K562 (cell line): ENCODE measurements around the gene PATL2. TPM values are rescaled to one million over a fixed set of nuclear protein-coding genes. Genes with fewer than 3 reads are reported as not detected.

Experiments used
- ATAC-seq: fragments of 200-7000 bp; cut with Tn5 transposase; 3 replicates; pipeline ENCODE4 v1.9.1; 2020; ENCODE audit warnings: moderate library complexity
- BruUV-seq: library from RNA; stranded (reverse); fragments of 400-500 nt; replicated peaks from 2 replicates; lab custom pipeline; 2021; lab: Mats Ljungman, UMichigan
- CTCF ChIA-PET: fragments of 300-600 bp; formaldehyde crosslinking; extraction: SDS; loops from one replicate; lab custom pipeline; 2021; ENCODE audit warnings: low intra/inter-chr PET ratio; lab: Yijun Ruan, JAX
- POLR2A ChIA-PET: fragments of 300-600, 350-650 bp; sonication (Branson Sonifier 250); formaldehyde crosslinking; extraction: SDS; loops from one replicate; lab custom pipeline; 2021; ENCODE audit warnings: antibody characterized with exemption, inconsistent platforms; lab: Yijun Ruan, JAX
- DNase-seq, 4 experiments: peaks; one replicate each; pipeline versions ENCODE4 v3.0.0 to v3.0.0-alpha.2; 2011 to 2018; ENCODE audit warnings: low spot score in 3 of 4, mixed read lengths in 3 of 4; ENCODE audit errors: extremely low read depth in 1 of 4
- FAIRE-seq: peaks from 2 replicates; lab custom pipeline; 2011; peaks lifted over from hg19 to GRCh38; lab: Jason Lieb, UNC
- H2AFZ ChIP-seq: 2 replicates; pipeline ENCODE4 v1.6.0; 2011; ENCODE audit warnings: low read depth, low read length, control low read depth, inconsistent platforms
- H3K27ac ChIP-seq: fragments of 200-600 bp; 3 replicates; pipeline ENCODE4 v1.8.0; 2011; ENCODE audit warnings: low read depth, mild to moderate bottlenecking, control low read depth, inconsistent platforms, low read length, moderate library complexity, mixed read lengths; ENCODE audit errors: extremely low read depth
- H3K27me3 ChIP-seq, 2 experiments: fragments of 300-600 bp in 1 of 2; 2 replicates in 1 of 2; 3 replicates in 1 of 2; pipeline versions ENCODE4 v1.6.0 to v1.8.0; 2011; ENCODE audit warnings: inconsistent platforms in 2 of 2, low read length in 2 of 2, mild to moderate bottlenecking in 1 of 2, mixed read lengths in 1 of 2, moderate library complexity in 1 of 2; ENCODE audit not compliant: control insufficient read depth in 2 of 2, insufficient read depth in 2 of 2
- H3K36me3 ChIP-seq: fragments of 300-600 bp; 3 replicates; pipeline ENCODE4 v1.8.0; 2011; ENCODE audit warnings: mild to moderate bottlenecking, low read length, inconsistent platforms; ENCODE audit not compliant: control insufficient read depth, insufficient read depth
- H3K4me1 ChIP-seq, 2 experiments: fragments of 200-600 bp in 1 of 2; replicated peaks in 1 of 2; 2 replicates in 1 of 2; 3 replicates in 1 of 2; pipeline versions ENCODE4 v1.5.1 to v1.8.0; 2011; ENCODE audit warnings: inconsistent platforms in 2 of 2, low read length in 2 of 2, mild to moderate bottlenecking in 1 of 2, mixed read lengths in 1 of 2, moderate library complexity in 1 of 2; ENCODE audit not compliant: control insufficient read depth in 2 of 2, insufficient read depth in 2 of 2
- H3K4me2 ChIP-seq: 2 replicates; pipeline ENCODE4 v1.6.1; 2011; ENCODE audit warnings: low read length, control low read depth, inconsistent platforms, mixed read lengths; ENCODE audit not compliant: insufficient read depth
- H3K4me3 ChIP-seq: fragments of 200-600 bp; sonication (generic), shearing (Covaris generic); 2 replicates; pipeline ENCODE4 v1.5.1; 2016; ENCODE audit warnings: control low read depth, inconsistent platforms
- H3K79me2 ChIP-seq: fragments of 200-600 bp; 3 replicates; pipeline ENCODE4 v1.8.0; 2011; ENCODE audit warnings: low read length, inconsistent platforms; ENCODE audit not compliant: control insufficient read depth, insufficient read depth
- H3K9ac ChIP-seq, 2 experiments: 2 replicates each; pipeline versions ENCODE4 v1.6.0 to v1.6.1; 2011; ENCODE audit warnings: low read depth in 2 of 2, low read length in 2 of 2, control low read depth in 1 of 2, inconsistent platforms in 1 of 2, mild to moderate bottlenecking in 1 of 2, mixed read lengths in 1 of 2; ENCODE audit not compliant: insufficient read depth in 1 of 2
- H3K9me1 ChIP-seq: one replicate; pipeline ENCODE4 v1.6.0; 2011; ENCODE audit warnings: inconsistent platforms, mild to moderate bottlenecking, low read length, moderate library complexity; ENCODE audit not compliant: control insufficient read depth, insufficient read depth
- H3K9me3 ChIP-seq: replicated peaks from 2 replicates; pipeline ENCODE4 v1.5.1; 2011; ENCODE audit warnings: low read depth, low read length, inconsistent platforms; ENCODE audit not compliant: control insufficient read depth, insufficient read depth
- H4K20me1 ChIP-seq: replicated peaks from 2 replicates; pipeline ENCODE4 v1.6.1; 2011; ENCODE audit warnings: low read length, inconsistent platforms, mixed read lengths; ENCODE audit not compliant: control insufficient read depth, insufficient read depth
- ZNF347 ChIP-seq: fragments of 450-650 bp; formaldehyde crosslinking; IDR thresholded peaks from 2 replicates; pipeline ENCODE4 v1.4.0; 2020; ENCODE audit warnings: low read depth, mild to moderate bottlenecking, moderate library complexity
- WGBS: fragments of 100-300 bp; shearing (Covaris generic); methylation state at CpG from one replicate; pipeline ENCODE4 v1.1.6; 2016; ENCODE audit warnings: low coverage, mixed read lengths; ENCODE audit not compliant: insufficient coverage; ENCODE audit errors: missing lambda C conversion rate; 5-methylcytosine and 5-hydroxymethylcytosine counted together
- in situ Hi-C: fragments of 300-500 bp; cut with MboI; formaldehyde crosslinking; loops from 4 replicates; pipeline ENCODE4 v1.15.0; 2018; ENCODE audit warnings: inconsistent platforms, mixed read lengths
- intact Hi-C: fragments of 100-400 bp; cut with micrococcal nuclease; formaldehyde crosslinking; loops from 2 replicates; pipeline ENCODE4 v1.14.2; 2022
- polyA plus RNA-seq, 8 experiments: library from polyadenylated mRNA; depleted of rRNA in 4 of 8; stranded (reverse) in 5 of 8; unstranded in 3 of 8; fragments of >200 nt; fragmentation: Nextera tagmentation in 2 of 8; fragmentation: Illumina TruSeq in 1 of 8; extraction: Ambion mirVana in 2 of 8; extraction: Trizol in 1 of 8; gene quantifications; 2 replicates each; pipeline versions ENCODE4 v1.2.1 to v1.2.3, GENCODE V29; 2011 to 2014; ENCODE audit warnings: inconsistent platforms in 1 of 8, missing spikeins in 1 of 8
- total RNA-seq, 7 experiments: library from RNA; depleted of rRNA in 6 of 7; stranded (reverse); fragments of >200 nt in 6 of 7; fragmentation: Illumina TruSeq in 2 of 7; extraction: Trizol in 2 of 7; gene quantifications; 2 replicates each; pipeline versions ENCODE4 v1.2.1 to v1.2.3, GENCODE V29; 2011 to 2021; ENCODE audit warnings: low replicate concordance in 1 of 7
- TF ChIP-seq, protein P1 (sequence below): fragments of 250-450 bp; sonication (Bioruptor Pico); IDR thresholded peaks from 2 replicates; pipeline ENCODE4 v1.4.0; 2020; ENCODE audit warnings: mild to moderate bottlenecking, moderate library complexity
- TF ChIP-seq, protein P2 (sequence below): IDR thresholded peaks from 2 replicates; pipeline ENCODE4 v1.6.1; 2016; ENCODE audit warnings: missing genetic modification characterization, missing compliant biosample characterization
- TF ChIP-seq, protein P3 (sequence below), 2 experiments: fragments of 450-650 bp; conservative IDR thresholded peaks; 2 replicates each; pipeline ENCODE4 v1.6.1; 2017; ENCODE audit warnings: mild to moderate bottlenecking in 2 of 2, moderate library complexity in 2 of 2
- TF ChIP-seq, protein P4 (sequence below): fragments of 450-650 bp; IDR thresholded peaks from 2 replicates; pipeline ENCODE4 v1.6.1; 2018; ENCODE audit not compliant: partially characterized antibody
- TF ChIP-seq, protein P5 (sequence below): conservative IDR thresholded peaks from 2 replicates; pipeline ENCODE4 v1.6.1; 2011; ENCODE audit warnings: low read depth, mild to moderate bottlenecking, low read length; ENCODE audit not compliant: control insufficient read depth

The PATL2 gene
- total and polyA plus RNA-seq, 9 of the 15 experiments (the other 6 are each of a cell fraction or from before 2014, with no cell fraction given): 0.42 to 1.1 (median 0.86) TPM

DNA sequence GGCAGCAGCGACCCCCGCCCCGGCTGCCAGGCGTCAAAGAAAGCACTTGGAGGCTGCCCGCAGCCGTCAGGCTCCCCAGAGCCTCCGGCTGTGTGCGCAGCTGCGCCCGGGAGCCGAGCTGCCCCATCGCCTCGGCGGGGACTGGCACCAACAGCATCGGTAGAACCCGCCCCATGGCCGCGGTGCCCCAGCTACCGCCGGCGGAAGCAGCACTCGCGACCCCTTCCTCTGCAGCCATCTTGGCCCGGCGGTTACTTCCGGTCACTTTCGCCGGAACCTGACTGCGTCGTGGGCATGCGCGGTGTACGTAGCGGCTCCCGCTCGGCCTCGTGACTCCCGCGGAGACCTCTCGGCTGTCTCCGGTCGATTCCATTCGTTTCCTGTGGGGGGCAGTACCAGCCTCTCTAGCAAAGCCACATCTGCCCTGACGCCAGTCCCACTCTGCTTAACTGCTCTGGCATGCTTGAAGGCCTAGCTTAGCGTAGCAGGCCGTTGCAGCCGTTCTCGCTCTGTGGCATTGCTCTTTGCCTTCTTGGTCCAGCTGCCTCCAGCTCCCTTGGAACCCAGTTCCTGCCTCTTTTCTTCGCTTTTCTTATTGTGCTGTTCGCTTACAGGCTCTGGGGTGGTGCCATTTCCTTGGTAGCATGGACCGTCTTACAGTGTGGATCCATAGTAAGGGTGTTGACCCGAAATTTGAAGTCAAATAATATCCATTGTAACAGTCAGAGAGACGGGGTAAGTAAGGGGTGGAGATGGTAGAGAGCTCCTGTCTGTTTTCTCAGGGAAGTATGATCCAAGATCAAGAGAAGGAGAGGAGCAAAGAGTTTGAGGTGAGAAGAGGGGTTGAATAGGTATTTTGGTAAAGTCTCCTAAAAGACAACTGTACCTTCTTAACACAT, 47.5 kb downstream of the PATL2 start, which contains the start of gene SPG11:
Gene SPG11, minus strand, starts transcription at position 253 of the 899 bp plus-strand sequence. Its CDS starts 15 bp downstream, at position 238.
- peaks cover 10 to 18% of the 10 kb centered on the region in 2 experiments for H3K4me1 ChIP-seq
- TF ChIP-seq, protein P1, sequence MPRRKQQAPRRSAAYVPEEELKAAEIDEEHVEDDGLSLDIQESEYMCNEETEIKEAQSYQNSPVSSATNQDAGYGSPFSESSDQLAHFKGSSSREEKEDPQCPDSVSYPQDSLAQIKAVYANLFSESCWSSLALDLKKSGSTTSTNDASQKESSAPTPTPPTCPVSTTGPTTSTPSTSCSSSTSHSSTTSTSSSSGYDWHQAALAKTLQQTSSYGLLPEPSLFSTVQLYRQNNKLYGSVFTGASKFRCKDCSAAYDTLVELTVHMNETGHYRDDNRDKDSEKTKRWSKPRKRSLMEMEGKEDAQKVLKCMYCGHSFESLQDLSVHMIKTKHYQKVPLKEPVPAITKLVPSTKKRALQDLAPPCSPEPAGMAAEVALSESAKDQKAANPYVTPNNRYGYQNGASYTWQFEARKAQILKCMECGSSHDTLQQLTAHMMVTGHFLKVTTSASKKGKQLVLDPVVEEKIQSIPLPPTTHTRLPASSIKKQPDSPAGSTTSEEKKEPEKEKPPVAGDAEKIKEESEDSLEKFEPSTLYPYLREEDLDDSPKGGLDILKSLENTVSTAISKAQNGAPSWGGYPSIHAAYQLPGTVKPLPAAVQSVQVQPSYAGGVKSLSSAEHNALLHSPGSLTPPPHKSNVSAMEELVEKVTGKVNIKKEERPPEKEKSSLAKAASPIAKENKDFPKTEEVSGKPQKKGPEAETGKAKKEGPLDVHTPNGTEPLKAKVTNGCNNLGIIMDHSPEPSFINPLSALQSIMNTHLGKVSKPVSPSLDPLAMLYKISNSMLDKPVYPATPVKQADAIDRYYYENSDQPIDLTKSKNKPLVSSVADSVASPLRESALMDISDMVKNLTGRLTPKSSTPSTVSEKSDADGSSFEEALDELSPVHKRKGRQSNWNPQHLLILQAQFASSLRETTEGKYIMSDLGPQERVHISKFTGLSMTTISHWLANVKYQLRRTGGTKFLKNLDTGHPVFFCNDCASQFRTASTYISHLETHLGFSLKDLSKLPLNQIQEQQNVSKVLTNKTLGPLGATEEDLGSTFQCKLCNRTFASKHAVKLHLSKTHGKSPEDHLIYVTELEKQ (CRISPR knock-in tag): peak; percentile 47; the same call in 1 of the 2 replicates
- TF ChIP-seq, protein P2, sequence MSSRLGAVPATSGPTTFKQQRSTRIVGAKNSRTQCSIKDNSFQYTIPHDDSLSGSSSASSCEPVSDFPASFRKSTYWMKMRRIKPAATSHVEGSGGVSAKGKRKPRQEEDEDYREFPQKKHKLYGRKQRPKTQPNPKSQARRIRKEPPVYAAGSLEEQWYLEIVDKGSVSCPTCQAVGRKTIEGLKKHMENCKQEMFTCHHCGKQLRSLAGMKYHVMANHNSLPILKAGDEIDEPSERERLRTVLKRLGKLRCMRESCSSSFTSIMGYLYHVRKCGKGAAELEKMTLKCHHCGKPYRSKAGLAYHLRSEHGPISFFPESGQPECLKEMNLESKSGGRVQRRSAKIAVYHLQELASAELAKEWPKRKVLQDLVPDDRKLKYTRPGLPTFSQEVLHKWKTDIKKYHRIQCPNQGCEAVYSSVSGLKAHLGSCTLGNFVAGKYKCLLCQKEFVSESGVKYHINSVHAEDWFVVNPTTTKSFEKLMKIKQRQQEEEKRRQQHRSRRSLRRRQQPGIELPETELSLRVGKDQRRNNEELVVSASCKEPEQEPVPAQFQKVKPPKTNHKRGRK: no peak
- TF ChIP-seq, protein P3, sequence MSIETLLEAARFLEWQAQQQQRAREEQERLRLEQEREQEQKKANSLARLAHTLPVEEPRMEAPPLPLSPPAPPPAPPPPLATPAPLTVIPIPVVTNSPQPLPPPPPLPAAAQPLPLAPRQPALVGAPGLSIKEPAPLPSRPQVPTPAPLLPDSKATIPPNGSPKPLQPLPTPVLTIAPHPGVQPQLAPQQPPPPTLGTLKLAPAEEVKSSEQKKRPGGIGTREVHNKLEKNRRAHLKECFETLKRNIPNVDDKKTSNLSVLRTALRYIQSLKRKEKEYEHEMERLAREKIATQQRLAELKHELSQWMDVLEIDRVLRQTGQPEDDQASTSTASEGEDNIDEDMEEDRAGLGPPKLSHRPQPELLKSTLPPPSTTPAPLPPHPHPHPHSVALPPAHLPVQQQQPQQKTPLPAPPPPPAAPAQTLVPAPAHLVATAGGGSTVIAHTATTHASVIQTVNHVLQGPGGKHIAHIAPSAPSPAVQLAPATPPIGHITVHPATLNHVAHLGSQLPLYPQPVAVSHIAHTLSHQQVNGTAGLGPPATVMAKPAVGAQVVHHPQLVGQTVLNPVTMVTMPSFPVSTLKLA (conservative IDR thresholded peaks at IDR 0.05): peak; percentile 45 to 70
- TF ChIP-seq, protein P4, sequence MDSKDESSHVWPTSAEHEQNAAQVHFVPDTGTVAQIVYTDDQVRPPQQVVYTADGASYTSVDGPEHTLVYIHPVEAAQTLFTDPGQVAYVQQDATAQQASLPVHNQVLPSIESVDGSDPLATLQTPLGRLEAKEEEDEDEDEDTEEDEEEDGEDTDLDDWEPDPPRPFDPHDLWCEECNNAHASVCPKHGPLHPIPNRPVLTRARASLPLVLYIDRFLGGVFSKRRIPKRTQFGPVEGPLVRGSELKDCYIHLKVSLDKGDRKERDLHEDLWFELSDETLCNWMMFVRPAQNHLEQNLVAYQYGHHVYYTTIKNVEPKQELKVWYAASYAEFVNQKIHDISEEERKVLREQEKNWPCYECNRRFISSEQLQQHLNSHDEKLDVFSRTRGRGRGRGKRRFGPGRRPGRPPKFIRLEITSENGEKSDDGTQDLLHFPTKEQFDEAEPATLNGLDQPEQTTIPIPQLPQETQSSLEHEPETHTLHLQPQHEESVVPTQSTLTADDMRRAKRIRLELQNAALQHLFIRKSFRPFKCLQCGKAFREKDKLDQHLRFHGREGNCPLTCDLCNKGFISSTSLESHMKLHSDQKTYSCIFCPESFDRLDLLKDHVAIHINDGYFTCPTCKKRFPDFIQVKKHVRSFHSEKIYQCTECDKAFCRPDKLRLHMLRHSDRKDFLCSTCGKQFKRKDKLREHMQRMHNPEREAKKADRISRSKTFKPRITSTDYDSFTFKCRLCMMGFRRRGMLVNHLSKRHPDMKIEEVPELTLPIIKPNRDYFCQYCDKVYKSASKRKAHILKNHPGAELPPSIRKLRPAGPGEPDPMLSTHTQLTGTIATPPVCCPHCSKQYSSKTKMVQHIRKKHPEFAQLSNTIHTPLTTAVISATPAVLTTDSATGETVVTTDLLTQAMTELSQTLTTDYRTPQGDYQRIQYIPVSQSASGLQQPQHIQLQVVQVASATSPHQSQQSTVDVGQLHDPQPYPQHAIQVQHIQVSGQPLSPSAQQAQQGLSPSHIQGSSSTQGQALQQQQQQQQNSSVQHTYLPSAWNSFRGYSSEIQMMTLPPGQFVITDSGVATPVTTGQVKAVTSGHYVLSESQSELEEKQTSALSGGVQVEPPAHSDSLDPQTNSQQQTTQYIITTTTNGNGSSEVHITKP: peak; percentile 46
- TF ChIP-seq, protein P5, sequence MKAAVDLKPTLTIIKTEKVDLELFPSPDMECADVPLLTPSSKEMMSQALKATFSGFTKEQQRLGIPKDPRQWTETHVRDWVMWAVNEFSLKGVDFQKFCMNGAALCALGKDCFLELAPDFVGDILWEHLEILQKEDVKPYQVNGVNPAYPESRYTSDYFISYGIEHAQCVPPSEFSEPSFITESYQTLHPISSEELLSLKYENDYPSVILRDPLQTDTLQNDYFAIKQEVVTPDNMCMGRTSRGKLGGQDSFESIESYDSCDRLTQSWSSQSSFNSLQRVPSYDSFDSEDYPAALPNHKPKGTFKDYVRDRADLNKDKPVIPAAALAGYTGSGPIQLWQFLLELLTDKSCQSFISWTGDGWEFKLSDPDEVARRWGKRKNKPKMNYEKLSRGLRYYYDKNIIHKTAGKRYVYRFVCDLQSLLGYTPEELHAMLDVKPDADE: peak; percentile 49
- TF ChIP-seq ZNF347: no peak

More for the DNA sequence above, 47.5 kb downstream of the PATL2 start, which contains the start of gene SPG11:
- in situ Hi-C loops (no loop called here), intact Hi-C loops (loop anchor here (1.0 kb wide), 3 partner anchors 49 to 75 kb away; no protein-coding TSS in a partner anchor)
- no peaks in the 10 kb centered on the region for H4K20me1 ChIP-seq
- ChIA-PET CTCF (interaction anchor here (0.6 to 1.5 kb wide), 7 partner anchors 47 to 185 kb away, joined by 3 to 9 read pairs (median 3); partner anchors contain the start of genes B2M and PATL2), POLR2A (interaction anchor here (0.6 to 3.4 kb wide), 24 partner anchors 10 to 385 kb away, joined by 3 to 31 read pairs (median 4); partner anchors contain the start of genes B2M, PATL2 and TRIM69)
- H2AFZ ChIP-seq: peak within 1 kb of the TSS; percentile 100
- peak within 1 kb of the TSS; percentile 97 for H3K9ac ChIP-seq
- ATAC-seq: peak; percentile 95
- no peaks in the 10 kb centered on the region for H3K27me3 ChIP-seq
- peaks cover 34% of the 10 kb centered on the region for H3K79me2 ChIP-seq
- no peaks in the 10 kb centered on the region for H3K9me3 ChIP-seq
- TSS peak; percentile 83 for BruUV-seq
- H3K27ac ChIP-seq: peak within 1 kb of the TSS; percentile 95
- peak; percentile 94 to 99 (median 96) for DNase-seq
- peaks cover 18% of the 10 kb centered on the region for H3K36me3 ChIP-seq
- no peaks in the 10 kb centered on the region for H3K9me1 ChIP-seq
- peak within 1 kb of the TSS; percentile 93 for H3K4me3 ChIP-seq
- WGBS: 6% methylated on average over 52 of the region's 53 CpGs
- FAIRE-seq: peak; percentile 96
- H3K4me2 ChIP-seq: peak within 1 kb of the TSS; percentile 91
